HepG2 (cell line): ENCODE data around the gene EIF4G2. TPM values are rescaled to one million over a fixed set of nuclear protein-coding genes. Genes with fewer than 3 reads are reported as not detected.

Source experiments
- ARID3A ChIP-seq: IDR thresholded peaks from 2 replicates; pipeline ENCODE4 v1.6.1; 2012; ENCODE audit warnings: low read depth, low read length, improper control_type of control experiment
- BRF2 ChIP-seq: sonication (generic); formaldehyde crosslinking; IDR thresholded peaks from 2 replicates; pipeline ENCODE4 v1.8.1; 2022; ENCODE audit warnings: mild to moderate bottlenecking, missing genetic modification reagents
- CEBPB ChIP-seq: IDR thresholded peaks from 2 replicates; pipeline ENCODE4 v1.6.1; 2011; ENCODE audit warnings: low read depth, low read length, improper control_type of control experiment, borderline replicate concordance
- GATAD2A ChIP-seq: IDR thresholded peaks from 2 replicates; pipeline ENCODE4 v1.6.1; 2016
- HNF4A ChIP-seq: sonication (generic); formaldehyde crosslinking; IDR thresholded peaks from 2 replicates; pipeline ENCODE4 v1.4.0; 2020; ENCODE audit warnings: missing genetic modification reagents
- IRF2 ChIP-seq: IDR thresholded peaks from 2 replicates; pipeline ENCODE4 v1.6.1; 2018; ENCODE audit warnings: missing genetic modification reagents, missing compliant biosample characterization
- JUNB ChIP-seq: sonication (generic); formaldehyde crosslinking; IDR thresholded peaks from 2 replicates; pipeline ENCODE4 v1.8.0; 2022; ENCODE audit warnings: missing genetic modification reagents, mild to moderate bottlenecking, borderline replicate concordance
- MATR3 ChIP-seq: sonication (generic); formaldehyde crosslinking; IDR thresholded peaks from 2 replicates; pipeline ENCODE4 v1.4.0; 2020; ENCODE audit warnings: missing genetic modification reagents
- MED1 ChIP-seq: sonication (generic); formaldehyde crosslinking; IDR thresholded peaks from 2 replicates; pipeline ENCODE4 v1.4.0; 2020; ENCODE audit warnings: missing genetic modification reagents
- SP5 ChIP-seq: IDR thresholded peaks from 2 replicates; pipeline ENCODE4 v1.6.1; 2016; ENCODE audit warnings: low read depth, borderline replicate concordance
- SYNCRIP ChIP-seq: fragments of 200-400 bp; formaldehyde crosslinking; IDR thresholded peaks from 2 replicates; pipeline ENCODE4 v1.6.1; 2018; ENCODE audit warnings: mild to moderate bottlenecking, low read depth, low read length; ENCODE audit not compliant: insufficient read depth
- ZBTB20 ChIP-seq: sonication (generic); formaldehyde crosslinking; IDR thresholded peaks from 2 replicates; pipeline ENCODE4 v1.8.1; 2023; ENCODE audit warnings: missing genetic modification reagents, low read depth, mild to moderate bottlenecking, borderline replicate concordance
- ZBTB37 ChIP-seq: sonication (generic); formaldehyde crosslinking; IDR thresholded peaks from 2 replicates; pipeline ENCODE4 v1.4.0; 2020; ENCODE audit warnings: mild to moderate bottlenecking, missing genetic modification reagents
- ZNF639 ChIP-seq: conservative IDR thresholded peaks from 2 replicates; pipeline ENCODE4 v1.6.1; 2018; ENCODE audit warnings: missing genetic modification reagents
- polyA plus RNA-seq, 8 experiments: library from polyadenylated mRNA; depleted of rRNA in 3 of 8; stranded (reverse) in 7 of 8; unstranded in 1 of 8; fragments of >200 nt; fragmentation: Illumina TruSeq in 4 of 8; extraction: Trizol in 4 of 8; gene quantifications; 2 replicates each; pipeline versions ENCODE4 v1.2.1 to v1.2.3, GENCODE V29; 2011 to 2016; ENCODE audit warnings: low read depth in 4 of 8, missing spikeins in 1 of 8, mixed read lengths in 1 of 8; ENCODE audit not compliant: insufficient read depth in 1 of 8
- total RNA-seq, 5 experiments: library from RNA; depleted of rRNA; stranded (reverse); fragments of >200 nt; fragmentation: Illumina TruSeq; extraction: Trizol; gene quantifications; 2 replicates each; pipeline ENCODE4 v1.2.3, GENCODE V29; 2016; ENCODE audit warnings: low read depth in 1 of 5

The EIF4G2 gene
- total and polyA plus RNA-seq, 2 of the 13 experiments (the other 11 are each of a cell fraction or from before 2014, with no cell fraction given), result 362 to 546 TPM

DNA sequence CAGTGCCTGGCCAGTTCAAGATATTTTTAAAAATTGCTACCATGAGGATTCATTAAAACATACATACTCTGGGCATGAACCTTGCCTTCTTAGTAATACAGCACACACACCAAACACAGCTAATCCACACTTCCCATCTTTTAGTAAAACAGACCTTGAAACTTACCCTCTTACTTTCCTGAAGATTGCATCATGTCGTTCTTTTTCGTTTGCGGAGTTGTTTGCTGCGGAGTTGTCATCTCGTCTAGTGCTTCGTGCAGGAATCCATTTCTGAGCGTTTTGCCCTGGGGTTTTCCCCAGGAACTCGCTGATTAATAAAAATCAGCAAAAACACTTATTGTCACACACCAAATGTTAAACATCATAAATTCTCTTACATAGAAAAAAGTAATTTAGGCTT lies 3.0 kb downstream of the EIF4G2 start (continued):
- TF ChIP-seq HNF4A (peak; percentile 51; the same call in 1 of the 2 replicates), BRF2 (CRISPR knock-in tag) (no peak), GATAD2A (CRISPR knock-in tag) (peak; percentile 23; the same call in 1 of the 2 replicates), CEBPB (peak; percentile 85; the same call in 1 of the 2 replicates), SP5 (no peak), ZBTB20 (CRISPR knock-in tag) (no peak), MED1 (CRISPR knock-in tag) (0 out of 2 replicates have a peak, but pooled peaks have one; percentile 16), MATR3 (no peak), IRF2 (no peak), ZNF639 (no peak), JUNB (CRISPR knock-in tag) (no peak), SYNCRIP (no peak), ZBTB37 (CRISPR knock-in tag) (no peak), ARID3A (no peak)
